ENCODE results near the gene NRGN. TPM values are rescaled to one million over a fixed set of nuclear protein-coding genes. Genes with fewer than 3 reads are reported as not detected.

Gene NRGN
- total RNA-seq, 2 experiments from 2014 or later: 6.8 to 16.9 TPM

GRCh38 chr11:124751741-124752470 lies 12.2 kb downstream of the NRGN start, which contains the start of gene VSIG2:
TSS of gene VSIG2 (minus strand) at chr11:124752255. CDS start at chr11:124752137, 118 bp downstream.
- no peak within 1 kb of the TSS for H3K4me3 ChIP-seq (ENCODE audit: low read depth, low read length, poor library complexity, severe bottlenecking)
- ChIA-PET POLR2A (interaction anchor here (0.7 to 1.7 kb wide), 3 partner anchors 31 to 119 kb away, joined by 3 to 7 read pairs (median 4); no protein-coding TSS in a partner anchor), CTCF (ENCODE audit: unreplicated experiment) (no interaction called here)
- H3K79me2 ChIP-seq (ENCODE audit: insufficient read depth, low read depth, low read length): no peaks in the 10 kb centered on the region
- TF ChIP-seq EZH2phosphoT487 (IDR thresholded peaks at IDR 0.05; ENCODE audit: borderline replicate concordance, low read depth, low read length): no peak
- TF ChIP-seq, protein P1, sequence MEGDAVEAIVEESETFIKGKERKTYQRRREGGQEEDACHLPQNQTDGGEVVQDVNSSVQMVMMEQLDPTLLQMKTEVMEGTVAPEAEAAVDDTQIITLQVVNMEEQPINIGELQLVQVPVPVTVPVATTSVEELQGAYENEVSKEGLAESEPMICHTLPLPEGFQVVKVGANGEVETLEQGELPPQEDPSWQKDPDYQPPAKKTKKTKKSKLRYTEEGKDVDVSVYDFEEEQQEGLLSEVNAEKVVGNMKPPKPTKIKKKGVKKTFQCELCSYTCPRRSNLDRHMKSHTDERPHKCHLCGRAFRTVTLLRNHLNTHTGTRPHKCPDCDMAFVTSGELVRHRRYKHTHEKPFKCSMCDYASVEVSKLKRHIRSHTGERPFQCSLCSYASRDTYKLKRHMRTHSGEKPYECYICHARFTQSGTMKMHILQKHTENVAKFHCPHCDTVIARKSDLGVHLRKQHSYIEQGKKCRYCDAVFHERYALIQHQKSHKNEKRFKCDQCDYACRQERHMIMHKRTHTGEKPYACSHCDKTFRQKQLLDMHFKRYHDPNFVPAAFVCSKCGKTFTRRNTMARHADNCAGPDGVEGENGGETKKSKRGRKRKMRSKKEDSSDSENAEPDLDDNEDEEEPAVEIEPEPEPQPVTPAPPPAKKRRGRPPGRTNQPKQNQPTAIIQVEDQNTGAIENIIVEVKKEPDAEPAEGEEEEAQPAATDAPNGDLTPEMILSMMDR (conservative IDR thresholded peaks at IDR 0.05; ENCODE audit: low read length): no peak
- H3K36me3 ChIP-seq (ENCODE audit: insufficient read depth, low read length): no peaks in the 10 kb centered on the region
- no TSS peak for BruUV-seq (replicated peaks)
- H3K27ac ChIP-seq (ENCODE audit: low read depth, low read length, poor library complexity, severe bottlenecking): no peak within 1 kb of the TSS
- no peaks in the 10 kb centered on the region for H3K9me3 ChIP-seq (ENCODE audit: low read length)
- no peak within 1 kb of the TSS for H3K4me2 ChIP-seq (ENCODE audit: low read length)
- no peak for DNase-seq (ENCODE audit: low spot score)
- no peaks in the 10 kb centered on the region for H4K20me1 ChIP-seq (ENCODE audit: insufficient read depth, low read length)
- H3K9me2 ChIP-seq (ENCODE audit: insufficient read depth, low read length): no peaks in the 10 kb centered on the region
- intact Hi-C loops (cut with micrococcal nuclease; ENCODE audit: unreplicated experiment): no loop called here
- H2AFZ ChIP-seq (ENCODE audit: low read length): peak within 1 kb of the TSS; percentile 23; the same call in 1 of the 2 replicates
- peaks cover 15% of the 10 kb centered on the region for H3K4me1 ChIP-seq (ENCODE audit: insufficient read depth, low read length, poor library complexity, severe bottlenecking)

GRCh38 chr11:124752471-124753102 lies 12.8 kb downstream of the NRGN start:
- Histone ChIP-seq H2AFZ (ENCODE audit: low read length) (peak overlapping the region; percentile 23; the same call in 1 of the 2 replicates), H3K9me3 (ENCODE audit: low read length) (no peaks in the 10 kb centered on the region), H3K79me2 (ENCODE audit: insufficient read depth, low read depth, low read length) (no peaks in the 10 kb centered on the region), H3K36me3 (ENCODE audit: insufficient read depth, low read length) (no peaks in the 10 kb centered on the region), H4K20me1 (ENCODE audit: insufficient read depth, low read length) (no peaks in the 10 kb centered on the region), H3K4me2 (ENCODE audit: low read length) (no peak overlapping the region), H3K27ac (ENCODE audit: low read depth, low read length, poor library complexity, severe bottlenecking) (no peak overlapping the region), H3K9me2 (ENCODE audit: insufficient read depth, low read length) (no peaks in the 10 kb centered on the region), H3K4me3 (ENCODE audit: low read depth, low read length, poor library complexity, severe bottlenecking) (no peak overlapping the region), H3K4me1 (ENCODE audit: insufficient read depth, low read length, poor library complexity, severe bottlenecking) (peaks cover 11% of the 10 kb centered on the region)
- CTCF ChIA-PET (ENCODE audit: unreplicated experiment): no interaction called here
- DNase-seq (ENCODE audit: low spot score): no peak
- TF ChIP-seq, protein P1 (conservative IDR thresholded peaks at IDR 0.05; ENCODE audit: low read length): no peak
- TF ChIP-seq EZH2phosphoT487 (IDR thresholded peaks at IDR 0.05; ENCODE audit: borderline replicate concordance, low read depth, low read length): no peak
- intact Hi-C loops (cut with micrococcal nuclease; ENCODE audit: unreplicated experiment): no loop called here
- POLR2A ChIA-PET: interaction anchor here (0.7 to 1.7 kb wide), 4 partner anchors 32 to 118 kb away, joined by 3 to 7 read pairs (median 4); no protein-coding TSS in a partner anchor
- BruUV-seq (replicated peaks): no TSS peak

All from OCI-LY7 (cell line).